CD8-positive, alpha-beta memory T cell (primary cell): ENCODE results near the gene GLOD5. TPM values are rescaled to one million over a fixed set of nuclear protein-coding genes. Genes with fewer than 3 reads are reported as not detected.

Experiments
- CTCF ChIA-PET: fragments of 350-600 bp; sonication (Branson Sonifier 250); formaldehyde crosslinking; loops from one replicate; lab custom pipeline; 2021; ENCODE audit warnings: antibody characterized with exemption; lab: Charles Lee
- POLR2A ChIA-PET: fragments of 350-600 bp; sonication (Branson Sonifier 250); formaldehyde crosslinking; loops from one replicate; lab custom pipeline; 2021; ENCODE audit warnings: antibody characterized with exemption; lab: Charles Lee
- DNase-seq, 5 donors: peaks; one replicate each; pipeline versions ENCODE4 v3.0.0 to v3.0.0-alpha.2; 2020 to 2022; ENCODE audit warnings: mixed read lengths in 1 of 5
- H3K27ac ChIP-seq: one replicate; pipeline ENCODE4 v1.7.0; 2013; ENCODE audit warnings: low read depth, mild to moderate bottlenecking, low read length, moderate library complexity
- H3K27me3 ChIP-seq: 2 replicates; pipeline ENCODE4 v1.7.0; 2013; ENCODE audit warnings: low read length, mild to moderate bottlenecking; ENCODE audit not compliant: insufficient read depth, poor library complexity, severe bottlenecking
- H3K36me3 ChIP-seq: 2 replicates; pipeline ENCODE4 v1.7.0; 2013; ENCODE audit warnings: mild to moderate bottlenecking, low read length, moderate library complexity; ENCODE audit not compliant: insufficient read depth
- H3K4me1 ChIP-seq: 2 replicates; pipeline ENCODE4 v1.7.0; 2013; ENCODE audit warnings: mild to moderate bottlenecking, low read length, moderate library complexity; ENCODE audit not compliant: insufficient read depth
- H3K4me3 ChIP-seq: 2 replicates; pipeline ENCODE4 v1.7.0; 2013; ENCODE audit warnings: mild to moderate bottlenecking, low read length
- H3K9me3 ChIP-seq: 2 replicates; pipeline ENCODE4 v1.7.0; 2013; ENCODE audit warnings: mild to moderate bottlenecking, low read length
- H3K27ac Mint-ChIP-seq, 8 donors: one replicate each; pipeline ENCODE4 v1.8.0; 2020 to 2021; ENCODE audit warnings: mixed read lengths in 8 of 8, mild to moderate bottlenecking in 6 of 8, inconsistent platforms in 3 of 8, moderate library complexity in 3 of 8
- H3K27me3 Mint-ChIP-seq, 2 donors: one replicate each; pipeline ENCODE4 v1.8.0; 2020 to 2021; ENCODE audit warnings: mixed read lengths in 2 of 2, mild to moderate bottlenecking in 1 of 2, moderate library complexity in 1 of 2
- H3K36me3 Mint-ChIP-seq, 3 donors: one replicate each; pipeline ENCODE4 v1.8.0; 2020 to 2021; ENCODE audit warnings: mixed read lengths in 3 of 3, inconsistent platforms in 1 of 3, mild to moderate bottlenecking in 1 of 3
- H3K4me1 Mint-ChIP-seq, 3 donors: one replicate each; pipeline ENCODE4 v1.8.0; 2020 to 2021; ENCODE audit warnings: mixed read lengths in 3 of 3, inconsistent platforms in 1 of 3, mild to moderate bottlenecking in 1 of 3
- H3K4me3 Mint-ChIP-seq, 7 donors: one replicate each; pipeline ENCODE4 v1.8.0; 2020 to 2021; ENCODE audit warnings: mixed read lengths in 7 of 7, mild to moderate bottlenecking in 6 of 7, moderate library complexity in 4 of 7, inconsistent platforms in 2 of 7
- H3K9me3 Mint-ChIP-seq, 5 donors: one replicate each; pipeline ENCODE4 v1.8.0; 2020 to 2022; ENCODE audit warnings: mixed read lengths in 5 of 5, mild to moderate bottlenecking in 3 of 5, moderate library complexity in 2 of 5, inconsistent platforms in 1 of 5
- polyA plus RNA-seq: library from polyadenylated mRNA; unstranded; fragments of 300-500 nt; fragmentation: Illumina TruSeq; gene quantifications from one replicate; pipeline ENCODE4 v1.2.3, GENCODE V29; 2021
- total RNA-seq, 2 experiments: library from RNA; stranded (reverse); gene quantifications; one replicate each; pipeline ENCODE4 v1.2.3, GENCODE V29; 2021

The GLOD5 gene
- total and polyA plus RNA-seq, 3 experiments from 2014 or later: not detected

DNA sequence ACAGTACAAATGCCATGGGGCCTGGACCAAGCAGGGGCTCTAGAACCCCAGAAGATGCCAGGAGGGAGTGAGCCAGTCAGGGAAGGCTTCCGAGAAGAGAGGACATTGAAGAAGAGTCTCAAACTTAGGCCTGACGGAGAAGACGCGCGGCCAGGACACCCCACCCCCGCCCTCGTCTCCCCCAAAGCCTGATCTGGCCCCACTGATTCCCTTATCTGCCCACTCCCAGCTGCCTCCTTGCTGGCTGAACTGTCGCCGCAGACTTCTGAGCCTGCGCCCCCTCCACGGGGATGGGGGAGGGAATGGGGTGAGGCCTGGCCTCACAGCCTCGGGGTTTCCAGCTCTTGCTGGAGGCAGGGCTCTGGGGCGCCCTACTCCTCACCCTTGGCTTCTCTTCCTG is 21.2 kb downstream of the GLOD5 start:
- POLR2A ChIA-PET: no interaction called here
- Mint-ChIP-seq H3K27me3 (no peaks in the 10 kb centered on the region), H3K9me3 (peaks cover 0 to 2% (median 0%) of the 10 kb centered on the region in 5 donors), H3K27ac (no peak overlapping the region), H3K36me3 (no peaks in the 10 kb centered on the region), H3K4me3 (no peak overlapping the region), H3K4me1 (no peaks in the 10 kb centered on the region)
- peak overlapping the region; percentile 54 for H3K27ac ChIP-seq
- no peak for DNase-seq
- no peak overlapping the region for H3K4me3 ChIP-seq
- H3K9me3 ChIP-seq: no peaks in the 10 kb centered on the region
- no peaks in the 10 kb centered on the region for H3K4me1 ChIP-seq
- H3K36me3 ChIP-seq: no peaks in the 10 kb centered on the region
- CTCF ChIA-PET: no interaction called here
- H3K27me3 ChIP-seq: no peaks in the 10 kb centered on the region

DNA sequence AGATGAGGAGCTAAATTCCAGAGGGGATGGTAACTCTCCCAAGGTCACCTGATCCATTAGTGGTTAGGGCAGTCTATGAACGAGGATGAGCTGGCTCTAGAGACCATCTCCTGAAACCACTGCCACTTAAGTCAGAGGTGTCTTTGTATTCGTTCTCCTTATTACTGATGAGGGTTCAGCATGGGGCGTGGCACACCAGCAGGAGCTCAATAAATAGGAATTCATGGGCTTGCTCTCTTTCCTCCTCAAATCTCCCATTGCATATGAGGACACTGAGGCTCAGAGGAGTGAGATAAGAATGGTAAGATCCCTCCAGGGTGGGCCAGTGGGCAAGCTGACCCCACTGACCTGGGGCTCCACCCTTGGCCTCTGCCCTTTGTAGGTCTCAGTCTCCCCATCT is 23.2 kb downstream of the GLOD5 start:
- POLR2A ChIA-PET: no interaction called here
- Mint-ChIP-seq H3K4me1 (peaks cover 5 to 10% (median 9%) of the 10 kb centered on the region in 3 donors), H3K9me3 (peaks cover 0 to 2% (median 0%) of the 10 kb centered on the region in 5 donors), H3K27ac (no peak overlapping the region), H3K36me3 (no peaks in the 10 kb centered on the region), H3K4me3 (no peak overlapping the region), H3K27me3 (peaks cover 0 to 2% of the 10 kb centered on the region in 2 donors)
- H3K4me1 ChIP-seq: no peaks in the 10 kb centered on the region
- DNase-seq: no peak
- H3K4me3 ChIP-seq: no peak overlapping the region
- no peaks in the 10 kb centered on the region for H3K27me3 ChIP-seq
- no peaks in the 10 kb centered on the region for H3K9me3 ChIP-seq
- CTCF ChIA-PET: no interaction called here
- H3K36me3 ChIP-seq: no peaks in the 10 kb centered on the region
- no peak overlapping the region for H3K27ac ChIP-seq

DNA sequence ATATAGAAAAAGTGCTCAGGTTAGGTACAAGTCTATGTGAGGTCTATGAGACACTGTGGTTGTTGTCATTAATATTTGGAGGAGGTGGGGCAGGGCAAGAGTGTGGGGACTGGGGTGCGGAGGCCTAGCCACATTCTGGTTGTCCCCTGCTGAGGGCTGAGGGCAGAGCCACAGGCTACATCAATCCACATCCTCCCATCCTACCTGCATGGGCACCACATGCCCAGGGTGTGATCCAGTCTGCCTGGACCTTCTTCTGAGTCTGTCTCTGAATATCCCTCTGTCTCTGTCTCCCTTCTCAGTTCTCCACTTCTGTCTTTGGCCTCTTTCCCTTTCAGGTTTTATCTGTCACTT is 23.6 kb downstream of the GLOD5 start:
- H3K4me3 ChIP-seq: no peak overlapping the region
- no peaks in the 10 kb centered on the region for H3K36me3 ChIP-seq
- no peaks in the 10 kb centered on the region for H3K4me1 ChIP-seq
- Mint-ChIP-seq H3K36me3 (no peaks in the 10 kb centered on the region), H3K4me3 (no peak overlapping the region), H3K9me3 (peaks cover 0 to 2% (median 0%) of the 10 kb centered on the region in 5 donors), H3K27me3 (peaks cover 0 to 4% of the 10 kb centered on the region in 2 donors), H3K27ac (no peak overlapping the region), H3K4me1 (peaks cover 7 to 13% (median 9%) of the 10 kb centered on the region in 3 donors)
- CTCF ChIA-PET: no interaction called here
- no peaks in the 10 kb centered on the region for H3K27me3 ChIP-seq
- DNase-seq: no peak
- POLR2A ChIA-PET: no interaction called here
- H3K9me3 ChIP-seq: no peaks in the 10 kb centered on the region
- H3K27ac ChIP-seq: peak overlapping the region; percentile 51

GRCh38 chrX:48785540-48786214 is 24.1 kb downstream of the GLOD5 start:
- H3K4me1 Mint-ChIP-seq: peaks cover 7 to 13% (median 9%) of the 10 kb centered on the region in 3 donors

GRCh38 chrX:48786341-48786800 is 24.8 kb downstream of the GLOD5 start, which contains the start of gene GATA1:
GATA1 (plus strand) TSS chrX:48786590; CDS start chrX:48791110, 4,520 bp downstream.
- no peaks in the 10 kb centered on the region for H3K27me3 ChIP-seq
- no peaks in the 10 kb centered on the region for H3K9me3 ChIP-seq
- no peak within 1 kb of the TSS for H3K4me3 Mint-ChIP-seq
- H3K9me3 Mint-ChIP-seq: peaks cover 0 to 2% (median 0%) of the 10 kb centered on the region in 5 donors
- peaks cover 0 to 4% of the 10 kb centered on the region in 2 donors for H3K27me3 Mint-ChIP-seq
- POLR2A ChIA-PET: no interaction called here
- H3K4me1 ChIP-seq: no peaks in the 10 kb centered on the region
- H3K27ac Mint-ChIP-seq: peak within 1 kb of the TSS in 2 of 8 donors; percentile 5 to 70
- H3K27ac ChIP-seq: peak within 1 kb of the TSS; percentile 77
- H3K4me1 Mint-ChIP-seq: peaks cover 7 to 13% (median 9%) of the 10 kb centered on the region in 3 donors
- H3K36me3 ChIP-seq: no peaks in the 10 kb centered on the region
- CTCF ChIA-PET: no interaction called here
- H3K4me3 ChIP-seq: no peak within 1 kb of the TSS
- DNase-seq: no peak
- H3K36me3 Mint-ChIP-seq: no peaks in the 10 kb centered on the region

More at GRCh38 chrX:48785540-48786214, 24.1 kb downstream of the GLOD5 start:
- H3K27ac Mint-ChIP-seq: no peak overlapping the region
- ChIA-PET POLR2A (no interaction called here), CTCF (no interaction called here)
- H3K4me3 Mint-ChIP-seq: no peak overlapping the region
- H3K4me3 ChIP-seq: no peak overlapping the region
- H3K27ac ChIP-seq: peak overlapping the region; percentile 51
- H3K9me3 Mint-ChIP-seq: peaks cover 0 to 2% (median 0%) of the 10 kb centered on the region in 5 donors
- H3K27me3 Mint-ChIP-seq: peaks cover 0 to 4% of the 10 kb centered on the region in 2 donors
- no peaks in the 10 kb centered on the region for H3K36me3 ChIP-seq
- no peaks in the 10 kb centered on the region for H3K36me3 Mint-ChIP-seq
- no peaks in the 10 kb centered on the region for H3K4me1 ChIP-seq
- no peaks in the 10 kb centered on the region for H3K9me3 ChIP-seq
- H3K27me3 ChIP-seq: no peaks in the 10 kb centered on the region
- no peak for DNase-seq

GRCh38 chrX:48786825-48787504 is 25.4 kb downstream of the GLOD5 start:
- ChIA-PET CTCF (no interaction called here), POLR2A (no interaction called here)
- Mint-ChIP-seq H3K27ac (peak overlapping the region in 1 of 8 donors; percentile 70), H3K27me3 (peaks cover 0 to 5% of the 10 kb centered on the region in 2 donors), H3K4me3 (no peak overlapping the region), H3K4me1 (peaks cover 7 to 13% (median 9%) of the 10 kb centered on the region in 3 donors), H3K9me3 (peaks cover 0 to 2% (median 0%) of the 10 kb centered on the region in 5 donors), H3K36me3 (no peaks in the 10 kb centered on the region)
- no peaks in the 10 kb centered on the region for H3K9me3 ChIP-seq
- peak overlapping the region; percentile 77 for H3K27ac ChIP-seq
- no peaks in the 10 kb centered on the region for H3K36me3 ChIP-seq
- DNase-seq: no peak
- no peaks in the 10 kb centered on the region for H3K27me3 ChIP-seq
- no peak overlapping the region for H3K4me3 ChIP-seq
- no peaks in the 10 kb centered on the region for H3K4me1 ChIP-seq

DNA sequence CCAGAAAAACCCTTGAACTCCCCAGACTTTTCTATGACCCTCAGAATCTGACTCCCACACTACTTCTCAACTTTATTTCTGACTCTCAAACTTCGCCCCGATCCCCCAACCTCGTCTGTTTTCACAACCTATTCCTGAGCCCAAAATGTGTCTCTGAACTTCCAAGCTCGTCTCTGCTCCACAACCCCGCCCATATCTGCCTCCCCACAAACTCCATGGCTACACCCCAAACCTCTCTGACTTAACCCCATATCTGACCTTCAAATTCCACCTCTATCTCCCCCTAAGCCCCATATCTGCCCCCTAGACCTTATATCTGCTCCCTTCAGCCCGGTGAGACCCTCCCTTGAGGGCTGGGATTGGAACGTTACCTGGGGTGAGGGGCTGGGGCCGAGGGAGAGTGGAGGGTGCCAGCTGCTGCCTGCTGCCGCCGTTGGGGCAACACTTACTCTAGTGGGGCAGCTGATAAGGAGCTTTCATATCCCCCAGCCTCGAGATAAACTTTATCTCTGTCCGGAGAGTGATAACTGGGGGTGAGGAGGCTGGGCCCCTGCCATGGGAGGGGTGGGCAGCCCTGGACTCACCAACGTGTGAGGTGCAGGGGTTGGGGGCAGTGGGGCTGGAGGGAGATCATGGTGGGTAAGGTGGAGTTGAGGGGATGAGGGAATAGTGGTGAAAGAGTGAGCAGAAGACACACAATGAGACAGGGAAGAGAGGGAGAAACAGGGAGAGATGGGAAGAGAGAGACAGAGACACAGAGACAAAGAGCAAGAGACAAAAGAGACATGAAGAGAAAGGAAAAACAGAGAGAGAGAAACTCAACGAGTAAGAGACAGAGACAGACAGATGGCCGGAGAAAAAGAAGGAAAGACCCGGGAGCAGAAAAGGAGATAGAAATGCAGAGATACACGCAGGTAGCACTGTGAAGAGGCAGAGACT is 26.2 kb downstream of the GLOD5 start:
- Histone ChIP-seq H3K9me3 (no peaks in the 10 kb centered on the region), H3K36me3 (no peaks in the 10 kb centered on the region), H3K27me3 (no peaks in the 10 kb centered on the region), H3K4me3 (no peak overlapping the region), H3K27ac (peak overlapping the region; percentile 77), H3K4me1 (no peaks in the 10 kb centered on the region)
- ChIA-PET CTCF (no interaction called here), POLR2A (no interaction called here)
- Mint-ChIP-seq H3K27me3 (peaks cover 0 to 5% of the 10 kb centered on the region in 2 donors), H3K4me1 (peaks cover 7 to 13% (median 9%) of the 10 kb centered on the region in 3 donors), H3K4me3 (no peak overlapping the region), H3K36me3 (no peaks in the 10 kb centered on the region), H3K9me3 (peaks cover 0 to 2% (median 0%) of the 10 kb centered on the region in 5 donors), H3K27ac (peak overlapping the region in 2 of 8 donors; percentile 19 to 55)
- DNase-seq: no peak
